Right ventricle myocardium inferior (tissue), 1 donor: ENCODE results near the gene EVA1A. TPM values are rescaled to one million over a fixed set of nuclear protein-coding genes. Genes with fewer than 3 reads are reported as not detected.

Experiments
- ATAC-seq: fragments of 200-7000 bp; cut with Tn5 transposase; one replicate; pipeline ENCODE4 v1.9.1; 2020; ENCODE audit warnings: mild to moderate bottlenecking, moderate library complexity
- DNase-seq: peaks from one replicate; pipeline ENCODE4 v3.0.0; 2021; ENCODE audit errors: missing footprints
- intact Hi-C: fragments of 100-400 bp; cut with DNase I; formaldehyde crosslinking; loops from one replicate; pipeline ENCODE4 v1.11.0; 2022
- total RNA-seq: library from RNA; stranded (reverse); fragmentation: NEBNext Ultra II Directional; extraction: Animal tissue kit (Norgen Biotek cat#: 25700); gene quantifications from one replicate; pipeline ENCODE4 v1.2.1, GENCODE V29; 2021
- donor health status: DM: no; HTN: yes; CAD: no; lungs with severe emphysema.

Gene EVA1A
- total RNA-seq, 1 donor from 2014 or later: 0.84 TPM

DNA sequence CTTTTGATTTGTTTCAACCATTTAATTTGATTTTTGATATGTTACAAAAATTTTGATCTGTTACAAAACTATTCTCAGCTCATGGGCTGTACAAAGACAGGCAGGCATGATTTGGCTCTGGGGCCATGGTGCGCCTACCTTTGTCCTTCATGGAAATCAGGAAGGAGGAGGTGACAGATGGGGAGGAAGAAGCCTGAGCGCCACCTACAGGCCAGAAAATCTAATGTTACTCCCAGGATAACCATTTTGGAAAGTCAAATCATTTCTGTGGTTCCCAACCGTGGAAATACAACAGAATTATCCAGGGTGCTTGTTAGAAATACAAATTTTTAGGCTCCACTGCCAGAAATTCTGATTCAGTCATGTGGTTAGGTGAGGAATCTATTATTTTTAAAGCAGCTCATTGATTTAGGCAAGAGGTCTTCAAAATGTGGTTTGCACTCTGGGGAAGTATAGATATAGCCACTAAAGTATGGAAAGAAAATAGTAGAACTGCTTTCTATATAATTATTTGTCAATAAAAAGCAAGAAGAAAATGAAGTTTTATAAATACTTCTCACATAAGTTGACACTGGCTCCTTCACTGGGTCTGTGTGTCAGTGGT is 93.9 kb downstream of the EVA1A start:
- intact Hi-C loops: loop anchor here (5.0 kb wide), 1 partner anchor 160 kb away; no protein-coding TSS in a partner anchor
- no peak for ATAC-seq

DNA sequence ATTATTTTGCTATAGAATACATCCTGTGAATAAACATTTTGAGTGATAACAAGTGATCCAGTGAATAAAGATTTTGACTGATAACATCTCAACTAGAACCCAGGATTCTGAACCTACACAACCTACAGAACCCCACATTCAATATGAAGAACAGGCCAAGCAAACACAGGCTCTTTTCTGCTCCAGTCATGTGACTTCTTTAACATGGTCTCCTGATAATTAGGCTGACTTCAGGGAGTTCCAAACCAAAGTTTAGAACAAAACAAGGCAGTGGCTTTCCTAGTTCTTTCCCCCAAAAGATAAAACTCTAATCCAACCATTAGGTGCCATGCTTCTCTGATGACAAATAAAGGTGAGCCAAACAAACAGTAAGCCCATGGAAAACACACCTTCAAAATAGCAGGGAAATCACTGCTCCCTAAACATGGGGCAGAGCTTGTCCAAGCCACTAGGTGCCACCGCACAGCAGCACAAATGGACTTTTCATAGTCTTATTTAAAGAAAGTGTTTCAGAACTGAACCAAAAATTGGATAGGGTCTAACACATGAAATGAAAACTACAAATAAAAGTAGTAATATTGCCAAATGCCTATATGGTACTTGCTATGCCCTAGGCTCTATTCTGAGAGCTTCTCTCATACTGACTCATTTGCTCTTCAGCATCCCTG is 95.3 kb downstream of the EVA1A start:
- ATAC-seq: no peak
- intact Hi-C loops: loop anchor here (1.0 to 5.0 kb wide), 2 partner anchors 144 to 162 kb away; no protein-coding TSS in a partner anchor
- DNase-seq: no peak

More for the DNA sequence above, 93.9 kb downstream of the EVA1A start:
- DNase-seq: no peak

DNA sequence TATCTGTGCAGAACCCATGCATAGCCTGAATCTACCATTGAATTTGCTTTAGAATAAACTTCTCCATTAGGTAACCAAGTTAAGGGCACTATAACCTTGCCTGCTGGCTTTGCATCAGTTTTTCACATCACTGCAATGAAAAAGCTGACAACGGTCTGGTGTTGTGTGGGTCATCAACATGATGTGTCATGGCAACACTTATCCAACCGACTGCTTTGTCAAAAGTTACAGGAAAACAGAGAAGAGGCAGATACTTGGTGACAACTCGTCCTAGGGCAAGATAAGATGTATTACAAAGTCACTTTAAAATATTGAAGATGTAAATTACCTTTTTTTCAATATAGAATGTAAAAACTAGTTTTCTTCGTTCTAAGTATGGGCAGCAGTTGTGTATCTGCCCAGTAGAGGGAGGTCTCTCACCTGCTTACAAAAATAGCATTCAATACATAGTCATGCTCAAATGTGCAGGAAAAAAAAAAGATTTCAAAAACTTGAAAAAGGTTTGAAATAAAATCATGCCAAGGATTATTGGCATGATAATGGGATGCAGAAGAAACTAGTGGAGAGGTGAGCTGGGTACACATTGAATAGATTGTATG is 96.3 kb downstream of the EVA1A start:
- no peak for DNase-seq
- intact Hi-C loops: no loop called here
- ATAC-seq: no peak

GRCh38 chr2:75462721-75463120 is 98.0 kb downstream of the EVA1A start:
- intact Hi-C loops: no loop called here
- ATAC-seq (no peak), DNase-seq (no peak)

DNA sequence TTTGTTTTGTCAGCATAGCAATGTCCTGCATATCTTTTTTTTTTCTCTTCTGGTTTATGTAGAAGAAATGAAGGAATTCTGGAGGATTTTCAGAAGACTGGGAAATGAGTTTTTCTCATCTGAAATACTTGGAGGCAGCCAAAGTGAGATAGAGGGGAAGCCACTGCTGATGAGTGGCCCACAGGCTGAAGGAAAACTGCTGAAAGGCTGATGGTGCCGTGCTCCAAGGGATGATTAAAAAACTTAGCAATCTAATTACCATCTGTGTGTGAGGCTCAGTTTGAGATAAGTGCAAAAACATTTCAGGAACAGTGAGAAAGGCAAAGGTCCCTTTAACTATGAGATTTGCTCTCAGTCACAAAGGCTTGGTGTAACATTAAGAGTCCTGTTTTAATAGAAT is 98.5 kb downstream of the EVA1A start:
- ATAC-seq: no peak
- intact Hi-C loops: no loop called here
- DNase-seq: no peak

DNA sequence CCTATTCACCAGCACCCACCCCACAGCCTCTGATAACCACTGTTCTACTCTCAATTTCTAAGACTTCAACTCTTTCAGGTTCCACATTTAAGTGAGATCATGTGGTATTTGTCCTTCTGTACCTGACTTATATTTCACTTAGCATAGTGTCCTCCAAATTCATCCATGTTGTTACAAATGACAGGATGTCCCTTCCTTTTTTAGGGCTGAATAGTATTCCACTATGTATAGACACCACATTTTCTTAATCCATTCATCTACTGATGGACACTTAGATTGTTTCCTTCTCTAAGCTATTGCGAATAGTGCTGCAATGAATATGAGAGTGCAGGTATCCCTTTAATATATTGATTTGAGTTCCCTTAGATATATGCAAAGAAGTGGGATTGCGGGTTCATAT is 100.1 kb downstream of the EVA1A start:
- ATAC-seq (no peak), DNase-seq (no peak)
- intact Hi-C loops: no loop called here

- ATAC-seq (no peak), DNase-seq (no peak)
- intact Hi-C loops: no loop called here
These were observed 101.0 kb downstream of the EVA1A start for GRCh38 chr2:75459565-75460310.

GRCh38 chr2:75458201-75458600 is 102.5 kb downstream of the EVA1A start:
- intact Hi-C loops: no loop called here

GRCh38 chr2:75456825-75457224 is 103.9 kb downstream of the EVA1A start:
- ATAC-seq (no peak), DNase-seq (no peak)
- intact Hi-C loops: no loop called here

More at GRCh38 chr2:75458201-75458600, 102.5 kb downstream of the EVA1A start:
- no peak for DNase-seq
- ATAC-seq: no peak

- DNase-seq: no peak
- no peak for ATAC-seq
- intact Hi-C loops: no loop called here
These were observed 104.6 kb downstream of the EVA1A start for GRCh38 chr2:75456111-75456510.

DNA sequence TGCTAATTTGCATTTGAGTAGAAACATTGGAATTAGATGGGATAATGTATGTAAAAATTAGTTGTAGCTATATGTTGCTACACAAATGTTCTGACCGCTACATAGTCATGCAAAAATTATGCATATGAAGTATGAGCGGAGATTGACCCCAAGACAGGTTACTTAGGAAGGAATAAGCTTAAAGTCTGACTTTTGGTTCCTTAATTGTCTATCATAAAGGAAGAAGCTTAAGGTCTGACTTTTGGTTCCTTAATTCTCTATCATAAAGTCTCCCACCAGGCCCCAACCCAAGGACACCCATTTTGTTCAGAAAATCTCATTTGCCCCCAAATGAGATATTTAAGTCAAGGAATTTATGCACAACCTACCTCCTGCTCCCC is 106.5 kb downstream of the EVA1A start:
- DNase-seq (no peak), ATAC-seq (no peak)
- intact Hi-C loops: no loop called here

- DNase-seq (no peak), ATAC-seq (no peak)
- intact Hi-C loops: no loop called here
These were observed 107.1 kb downstream of the EVA1A start for GRCh38 chr2:75453384-75454240.

- intact Hi-C loops: no loop called here
- DNase-seq (no peak), ATAC-seq (no peak)
These were observed 110.7 kb downstream of the EVA1A start for GRCh38 chr2:75450068-75450467.

- intact Hi-C loops: no loop called here
These were observed 113.6 kb downstream of the EVA1A start for GRCh38 chr2:75447176-75447575.

More at GRCh38 chr2:75447176-75447575, 113.6 kb downstream of the EVA1A start:
- ATAC-seq (no peak), DNase-seq (no peak)

Other genes with a start within 250 kb of the EVA1A start
- 53.9 TPM for gene MRPL19, start 85.8 kb upstream of the EVA1A start, total RNA-seq
- gene GCFC2, start 150.0 kb upstream of the EVA1A start, total RNA-seq: 10.5 TPM